Activated naive CD4-positive, alpha-beta T cell (primary cell): Measurements from ENCODE around the gene POLR3K.
A peak's percentile ranks its signal among the peaks of the same experiment; 100 is the strongest.

Source experiments
- DNase-seq, 4 experiments: peaks; one replicate each; lab custom pipeline; 2025; lab: John Stamatoyannopoulos, UW

POLR3K gene

GRCh38 chr16:78444-79150, 25.2 kb upstream of the POLR3K start:
- DNase-seq, result no peak

- DNase-seq, result peak; percentile 43 to 76 (median 55)
Measured at GRCh38 chr16:77807-78443, 24.5 kb upstream of the POLR3K start, which contains the start of gene MPG. Gene MPG, plus strand, starts transcription at chr16:78225. Its CDS starts 85 bp downstream, at chr16:78310.

GRCh38 chr16:77273-77806, 23.9 kb upstream of the POLR3K start:
- no peak for DNase-seq

- DNase-seq, result no peak
Measured at GRCh38 chr16:76535-77272, 23.3 kb upstream of the POLR3K start.

DNA sequence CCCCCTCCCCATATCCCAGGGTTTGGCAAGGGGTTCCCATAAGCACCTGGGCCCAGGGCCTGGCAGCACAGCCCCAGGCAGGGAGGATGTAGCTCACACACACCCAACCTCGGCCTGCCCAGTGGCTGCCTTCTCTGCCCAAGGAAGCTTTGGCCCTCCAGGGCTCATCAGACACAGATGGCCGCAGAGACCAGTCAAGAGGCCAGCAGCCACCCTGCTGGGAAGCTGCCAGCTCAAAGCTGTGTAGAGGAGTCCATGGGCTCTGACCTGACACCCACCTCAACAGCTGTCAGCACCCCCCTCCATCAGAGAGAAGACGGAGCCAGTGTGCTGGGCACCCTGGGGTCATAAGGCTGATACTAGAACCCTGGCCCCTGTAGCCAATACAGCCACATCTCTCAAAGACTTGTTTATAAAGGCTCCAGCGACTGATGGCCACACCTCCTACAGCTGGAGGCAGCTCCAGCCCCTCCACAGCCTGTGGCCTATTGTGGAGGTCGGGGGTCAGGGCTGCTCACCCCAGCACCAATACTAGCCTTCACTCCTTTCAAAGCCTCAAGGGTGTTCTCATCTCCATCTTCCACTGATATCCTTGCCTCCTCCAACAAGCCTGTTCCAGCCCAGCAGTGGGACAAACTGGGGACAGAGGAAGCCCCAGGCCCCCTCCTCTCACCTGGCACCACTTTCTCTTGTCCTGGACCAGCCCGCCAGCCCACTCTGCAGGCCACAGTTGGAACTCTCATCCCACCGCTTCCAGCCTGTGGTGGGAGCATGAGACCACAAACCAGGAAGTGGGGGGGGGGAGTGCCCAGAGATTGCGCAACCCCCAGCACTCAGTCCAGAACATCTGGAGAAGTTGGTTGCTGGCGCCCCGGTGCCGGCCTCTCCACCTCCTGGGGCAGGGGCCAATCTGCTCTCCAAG, 22.4 kb upstream of the POLR3K start:
- no peak for DNase-seq

DNA sequence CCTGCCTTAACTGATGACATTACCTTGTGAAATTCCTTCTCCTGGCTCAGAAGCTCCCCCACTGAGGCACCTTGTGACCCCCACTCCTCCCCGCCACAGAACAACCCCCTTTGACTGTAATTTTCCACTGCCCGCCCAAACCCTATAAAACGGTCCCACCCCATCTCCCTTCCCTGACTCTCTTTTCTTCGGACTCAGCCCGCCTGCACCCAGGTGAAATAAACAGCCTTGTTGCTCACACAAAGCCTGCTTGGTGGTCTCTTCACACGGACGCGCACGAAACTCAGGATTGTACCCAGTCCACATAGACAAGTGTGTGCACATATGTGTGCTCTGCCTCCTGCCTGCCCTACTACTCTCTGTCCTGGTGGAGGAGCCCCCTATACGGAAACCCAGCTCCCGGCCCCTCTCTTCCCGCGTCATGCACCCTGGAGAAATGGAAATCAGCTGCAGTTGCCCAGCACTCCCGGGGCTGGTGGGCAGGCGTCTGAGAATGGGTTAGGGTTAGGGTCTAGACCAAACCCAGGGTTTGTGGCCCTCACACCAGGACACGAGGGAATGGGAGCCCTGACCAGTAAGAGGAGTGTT, 21.4 kb upstream of the POLR3K start:
- no peak for DNase-seq

- DNase-seq, result no peak
Measured at GRCh38 chr16:74051-74746, 20.8 kb upstream of the POLR3K start.

GRCh38 chr16:72561-73548, 19.4 kb upstream of the POLR3K start, which contains the start of gene RHBDF1:
Gene RHBDF1, minus strand, starts transcription at chr16:72631. Its CDS starts 7,616 bp downstream, at chr16:65015.
- no peak for DNase-seq

- no peak for DNase-seq
Measured at GRCh38 chr16:71540-72401, 18.4 kb upstream of the POLR3K start.

DNA sequence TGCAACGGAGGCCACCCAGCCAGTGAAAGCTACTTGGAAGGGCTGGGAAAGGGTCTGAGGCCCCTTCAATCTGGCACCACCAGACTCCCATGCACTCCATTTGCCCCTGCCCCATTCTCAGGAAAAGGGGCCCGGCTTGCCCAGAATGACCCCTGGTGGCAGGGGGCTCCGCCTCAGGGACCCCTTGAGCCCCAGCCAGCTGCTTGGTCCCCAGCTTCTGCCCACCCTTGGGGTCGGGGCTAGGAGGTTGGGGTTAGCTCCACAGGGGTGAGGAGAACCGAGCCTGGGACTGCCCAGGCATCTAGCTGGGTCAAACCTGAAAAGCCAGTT, 17.8 kb upstream of the POLR3K start:
- DNase-seq, result no peak

DNA sequence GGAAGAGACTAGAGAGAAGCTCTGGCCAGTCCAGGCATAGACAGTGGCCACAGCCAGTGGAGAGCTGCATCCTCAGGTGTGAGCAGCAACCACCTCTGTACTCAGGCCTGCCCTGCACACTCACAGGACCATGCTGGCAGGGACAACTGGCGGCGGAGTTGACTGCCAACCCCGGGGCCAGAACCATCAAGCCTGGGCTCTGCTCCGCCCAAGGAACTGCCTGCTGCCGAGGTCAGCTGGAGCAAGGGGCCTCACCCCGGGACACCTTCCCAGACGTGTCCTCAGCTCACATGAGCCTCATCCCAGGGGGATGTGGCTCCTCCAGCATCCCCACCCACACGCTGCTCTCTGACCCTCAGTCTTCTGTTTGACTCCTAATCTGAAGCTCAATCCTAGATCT, 15.8 kb upstream of the POLR3K start:
- no peak for DNase-seq

DNA sequence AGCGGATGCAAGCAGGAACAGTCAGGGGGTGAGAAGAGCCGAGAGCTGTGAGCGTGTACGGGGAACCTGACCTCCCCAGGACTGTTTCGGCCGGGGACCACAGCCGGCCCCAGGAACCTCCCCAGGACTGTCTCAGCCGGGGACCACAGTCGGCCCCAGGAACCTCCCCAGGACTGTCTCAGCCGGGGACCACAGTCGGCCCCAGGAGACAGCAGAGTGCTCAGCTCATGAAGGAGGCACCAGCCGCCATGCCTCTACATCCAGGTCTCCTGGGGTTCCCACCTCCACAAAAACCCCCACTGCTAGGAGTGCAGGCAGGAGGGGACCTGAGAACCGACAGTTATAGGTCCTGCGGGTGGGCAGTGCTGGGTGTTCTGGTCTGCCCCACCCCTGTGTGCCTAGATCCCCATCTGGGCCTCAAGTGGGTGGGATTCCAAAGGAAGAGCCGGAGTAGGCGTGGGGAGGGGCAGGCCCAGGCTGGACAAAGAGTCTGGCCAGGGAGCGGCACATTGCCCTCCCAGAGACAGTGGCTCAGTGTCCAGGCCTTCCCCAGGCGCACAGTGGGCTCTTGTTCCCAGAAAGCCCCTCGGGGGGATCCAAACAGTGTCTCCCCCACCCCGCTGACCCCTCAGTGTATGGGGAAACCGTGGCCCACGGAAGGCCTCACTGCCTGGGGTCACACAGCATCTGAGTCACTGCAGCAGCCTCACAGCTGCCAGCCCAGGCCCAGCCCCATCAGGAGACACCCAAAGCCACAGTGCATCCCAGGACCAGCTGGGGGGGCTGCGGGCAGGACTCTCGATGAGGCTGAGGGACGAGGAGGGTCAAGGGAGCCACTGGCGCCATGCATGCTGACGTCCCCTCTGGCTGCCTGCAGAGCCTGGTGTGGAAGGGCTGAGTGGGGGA, 14.7 kb upstream of the POLR3K start:
- no peak for DNase-seq

DNA sequence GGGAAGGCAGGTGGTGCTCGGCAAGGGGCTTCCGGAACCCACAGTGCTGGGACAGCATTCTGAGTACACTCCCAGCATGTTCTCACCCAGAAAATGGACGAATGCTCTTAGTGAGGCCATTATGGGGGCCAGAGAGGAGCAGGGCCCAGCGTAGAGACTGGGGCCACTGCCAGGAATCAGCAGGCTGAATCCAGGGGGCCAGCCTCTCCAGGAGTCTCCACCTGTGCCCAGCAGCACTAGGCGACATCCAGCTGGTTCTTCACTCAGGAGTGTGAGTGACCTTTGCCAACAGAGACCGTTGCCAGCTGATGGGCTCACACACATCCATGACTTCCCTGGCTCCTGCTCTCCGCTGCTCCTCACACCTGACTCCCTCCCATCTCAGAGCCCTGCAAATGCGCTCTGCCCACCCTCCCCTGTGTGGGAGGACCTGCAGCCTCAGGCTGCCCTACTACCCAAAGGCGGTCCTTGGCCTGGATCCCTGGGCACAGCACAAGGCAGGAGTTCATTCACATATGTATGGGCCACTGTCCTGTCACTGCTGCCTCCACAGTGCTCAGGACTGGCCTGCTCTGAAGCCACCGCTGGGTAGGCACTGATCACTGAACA, 13.9 kb upstream of the POLR3K start:
- no peak for DNase-seq

- no peak for DNase-seq
Measured at GRCh38 chr16:66309-67182, 13.1 kb upstream of the POLR3K start.

DNA sequence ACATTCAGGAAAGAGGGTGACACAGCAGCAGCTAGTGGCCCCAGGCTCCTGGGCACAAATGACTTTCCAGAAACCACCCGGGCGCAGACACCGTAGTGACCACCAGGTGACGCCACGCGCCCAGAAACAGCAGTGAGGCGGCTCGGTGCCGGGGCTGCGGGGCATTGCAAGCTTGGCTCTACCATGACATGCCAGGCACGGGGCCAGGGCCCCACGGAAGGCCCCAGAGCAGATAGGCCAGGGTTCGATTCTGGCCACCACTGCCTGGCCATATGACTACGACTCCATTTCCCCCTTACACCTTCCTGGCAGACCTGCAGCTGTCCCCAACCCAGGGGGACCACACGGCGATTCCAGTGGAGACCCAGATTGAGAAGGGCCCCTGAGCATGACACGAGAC, 12.3 kb upstream of the POLR3K start:
- DNase-seq, result peak; percentile 57 to 79 (median 74)

GRCh38 chr16:64914-65255, 11.5 kb upstream of the POLR3K start:
- DNase-seq, result no peak
